GM12864 (cell line): ENCODE measurements around the gene TMTC1.

ENCODE experiments used
- DNase-seq: peaks from one replicate; pipeline ENCODE4 v3.0.0-alpha.2; 2011; ENCODE audit warnings: low read depth
- H3K4me3 ChIP-seq: 2 replicates; pipeline ENCODE4 v1.5.1; 2011; ENCODE audit warnings: mild to moderate bottlenecking, low read depth, low read length, control low read depth
- TF ChIP-seq, protein P1 (sequence below): IDR thresholded peaks from 2 replicates; pipeline ENCODE4 v1.5.1; 2011; ENCODE audit warnings: low read depth, mild to moderate bottlenecking, moderate library complexity, low read length, control low read depth, inconsistent platforms; ENCODE audit errors: missing control alignments

Gene TMTC1

DNA sequence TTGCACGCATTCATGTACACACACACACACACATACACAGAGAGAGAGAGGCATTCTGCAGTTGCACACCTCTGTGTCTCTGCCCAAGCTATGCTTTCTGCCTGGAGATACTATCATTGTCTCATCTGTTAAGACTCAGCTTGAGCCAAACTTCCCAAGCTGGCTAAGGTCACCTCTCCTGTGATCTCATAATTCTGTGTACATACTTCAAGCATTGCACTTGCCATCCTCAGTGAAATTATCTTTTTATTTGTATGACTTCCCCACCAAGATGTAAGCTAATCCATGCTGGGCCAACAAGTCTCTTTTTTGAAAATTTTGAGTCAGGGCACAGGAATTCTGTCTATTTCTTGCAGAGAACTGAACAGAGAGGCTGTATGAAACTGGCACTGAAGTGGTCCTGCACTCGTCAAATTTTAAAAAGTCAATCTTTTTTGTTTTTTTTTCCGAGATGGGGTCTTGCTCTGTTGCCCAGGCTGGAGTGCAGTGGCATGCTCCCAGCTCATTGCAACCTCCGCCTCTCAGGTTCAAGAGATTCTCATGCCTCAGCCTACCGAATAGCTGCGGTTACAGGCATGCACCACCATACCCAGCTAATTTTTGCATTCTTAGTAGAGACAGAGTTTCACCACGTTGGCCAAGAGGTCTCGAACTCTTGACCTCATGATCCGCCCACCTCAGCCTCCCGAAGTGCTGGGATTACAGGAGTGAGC lies 44.3 kb downstream of the TMTC1 start:
- no peak for DNase-seq
- no peak overlapping the region for H3K4me3 ChIP-seq
- TF ChIP-seq, protein P1, sequence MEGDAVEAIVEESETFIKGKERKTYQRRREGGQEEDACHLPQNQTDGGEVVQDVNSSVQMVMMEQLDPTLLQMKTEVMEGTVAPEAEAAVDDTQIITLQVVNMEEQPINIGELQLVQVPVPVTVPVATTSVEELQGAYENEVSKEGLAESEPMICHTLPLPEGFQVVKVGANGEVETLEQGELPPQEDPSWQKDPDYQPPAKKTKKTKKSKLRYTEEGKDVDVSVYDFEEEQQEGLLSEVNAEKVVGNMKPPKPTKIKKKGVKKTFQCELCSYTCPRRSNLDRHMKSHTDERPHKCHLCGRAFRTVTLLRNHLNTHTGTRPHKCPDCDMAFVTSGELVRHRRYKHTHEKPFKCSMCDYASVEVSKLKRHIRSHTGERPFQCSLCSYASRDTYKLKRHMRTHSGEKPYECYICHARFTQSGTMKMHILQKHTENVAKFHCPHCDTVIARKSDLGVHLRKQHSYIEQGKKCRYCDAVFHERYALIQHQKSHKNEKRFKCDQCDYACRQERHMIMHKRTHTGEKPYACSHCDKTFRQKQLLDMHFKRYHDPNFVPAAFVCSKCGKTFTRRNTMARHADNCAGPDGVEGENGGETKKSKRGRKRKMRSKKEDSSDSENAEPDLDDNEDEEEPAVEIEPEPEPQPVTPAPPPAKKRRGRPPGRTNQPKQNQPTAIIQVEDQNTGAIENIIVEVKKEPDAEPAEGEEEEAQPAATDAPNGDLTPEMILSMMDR, result no peak

- DNase-seq, result no peak
- TF ChIP-seq, protein P1, result no peak
- no peak overlapping the region for H3K4me3 ChIP-seq
These were observed 45.4 kb downstream of the TMTC1 start for GRCh38 chr12:29738365-29738764.

- TF ChIP-seq, protein P1, result no peak
- DNase-seq, result no peak
- H3K4me3 ChIP-seq, result no peak overlapping the region
These were observed 46.1 kb downstream of the TMTC1 start for GRCh38 chr12:29737644-29738043.

DNA sequence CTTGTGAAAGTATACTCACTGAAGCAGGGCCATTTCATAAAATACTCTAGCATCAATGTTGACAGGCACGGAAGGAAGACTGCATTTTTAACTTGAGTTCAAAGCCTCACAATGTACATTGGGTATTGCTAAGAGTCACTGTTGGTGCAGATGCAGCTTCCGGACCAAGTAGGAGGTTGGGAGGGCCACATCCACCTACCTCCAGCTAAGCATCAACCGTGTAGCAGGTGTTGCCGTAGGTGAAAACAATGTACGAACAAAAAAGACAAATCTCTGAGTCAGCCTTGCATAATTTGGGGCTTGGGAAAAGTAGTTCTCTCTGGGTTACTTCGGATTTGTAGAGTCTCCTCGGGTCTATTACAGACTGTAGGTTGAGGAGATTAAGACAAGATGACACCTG lies 48.1 kb downstream of the TMTC1 start:
- TF ChIP-seq, protein P1, result no peak
- H3K4me3 ChIP-seq, result no peak overlapping the region
- no peak for DNase-seq

GRCh38 chr12:29734734-29735133 lies 49.0 kb downstream of the TMTC1 start:
- H3K4me3 ChIP-seq, result no peak overlapping the region
- TF ChIP-seq, protein P1, result no peak
- DNase-seq, result no peak

DNA sequence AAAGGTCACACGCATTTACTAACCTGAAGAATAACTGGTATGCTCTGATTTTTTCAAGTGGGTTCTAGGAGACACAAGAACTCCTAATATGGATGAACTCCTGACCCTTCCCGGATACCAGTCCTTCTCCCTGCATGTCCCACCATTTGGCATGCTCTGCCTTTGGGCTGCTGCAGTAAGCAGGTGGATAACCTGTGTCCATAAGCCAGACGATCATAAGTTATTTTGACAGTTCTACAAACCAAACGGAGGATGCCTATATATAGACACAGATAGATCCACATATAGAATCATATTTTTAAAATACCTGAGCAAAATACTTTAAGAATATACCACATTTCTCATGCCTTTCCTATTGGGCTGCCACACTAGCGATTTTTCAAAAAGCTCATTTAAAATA lies 49.4 kb downstream of the TMTC1 start:
- no peak for DNase-seq
- TF ChIP-seq, protein P1, result no peak
- H3K4me3 ChIP-seq, result no peak overlapping the region

- TF ChIP-seq, protein P1, result no peak
- H3K4me3 ChIP-seq, result no peak overlapping the region
- no peak for DNase-seq
These were observed 50.2 kb downstream of the TMTC1 start for GRCh38 chr12:29733501-29733900.
